Neuronal stem cell (in vitro differentiated cells): Measurements from ENCODE around the gene HNMT.
"Not testable (repeated sequence)": the region's sequence is repeated elsewhere in the genome, so short reads cannot be mapped to it uniquely, and the experiment has no call there.

Experiments
- DNase-seq: peaks from one replicate; pipeline ENCODE4 v3.0.0-alpha.2; 2013; ENCODE audit warnings: low spot score
- H2AFZ ChIP-seq: one replicate; pipeline ENCODE4 v1.6.1; 2013; ENCODE audit warnings: mild to moderate bottlenecking, low read length, inconsistent platforms
- H2AK5ac ChIP-seq: 2 replicates; pipeline ENCODE4 v1.6.1; 2013; ENCODE audit warnings: low read depth, mild to moderate bottlenecking, inconsistent platforms, low read length, moderate library complexity, mixed read lengths
- H2BK120ac ChIP-seq: 2 replicates; pipeline ENCODE4 v1.6.1; 2013; ENCODE audit warnings: low read depth, mild to moderate bottlenecking, inconsistent platforms, low read length, moderate library complexity, mixed read lengths
- H2BK12ac ChIP-seq: one replicate; pipeline ENCODE4 v1.6.1; 2013; ENCODE audit warnings: low read length, inconsistent platforms
- H2BK15ac ChIP-seq: 2 replicates; pipeline ENCODE4 v1.6.1; 2013; ENCODE audit warnings: mild to moderate bottlenecking, low read length, inconsistent platforms, mixed read lengths
- H2BK5ac ChIP-seq: one replicate; pipeline ENCODE4 v1.6.1; 2013; ENCODE audit warnings: inconsistent platforms, mild to moderate bottlenecking, low read length, moderate library complexity
- H3K14ac ChIP-seq: one replicate; pipeline ENCODE4 v1.6.1; 2013; ENCODE audit warnings: low read length, inconsistent platforms
- H3K18ac ChIP-seq: 2 replicates; pipeline ENCODE4 v1.6.1; 2013; ENCODE audit warnings: low read length, inconsistent platforms
- H3K23ac ChIP-seq: 2 replicates; pipeline ENCODE4 v1.6.1; 2013; ENCODE audit warnings: low read depth, mild to moderate bottlenecking, mixed read lengths, low read length, inconsistent platforms; ENCODE audit not compliant: poor library complexity
- H3K27ac ChIP-seq: replicated peaks from 3 replicates; pipeline ENCODE4 v1.5.1; 2013; ENCODE audit warnings: low read length, inconsistent platforms
- H3K27me3 ChIP-seq, 3 experiments: 2 replicates each; pipeline ENCODE4 v1.6.1; 2013; ENCODE audit warnings: low read length in 3 of 3, mild to moderate bottlenecking in 2 of 3, inconsistent platforms in 1 of 3, low read depth in 1 of 3, mixed read lengths in 1 of 3, moderate library complexity in 1 of 3; ENCODE audit not compliant: control insufficient read depth in 3 of 3, insufficient read depth in 3 of 3
- H3K36me3 ChIP-seq, 2 donors: replicated peaks in 1 of 2; 2 replicates each; pipeline ENCODE4 v1.6.1; 2013; ENCODE audit warnings: low read length in 2 of 2; ENCODE audit not compliant: control insufficient read depth in 2 of 2, insufficient read depth in 2 of 2
- H3K4ac ChIP-seq: 2 replicates; pipeline ENCODE4 v1.6.1; 2013; ENCODE audit warnings: inconsistent platforms, mild to moderate bottlenecking, low read length, moderate library complexity
- H3K4me1 ChIP-seq, 2 donors: 1 replicate in 1 of 2; 2 replicates in 1 of 2; pipeline ENCODE4 v1.6.1; 2013; ENCODE audit warnings: low read length in 2 of 2, low read depth in 1 of 2; ENCODE audit not compliant: control insufficient read depth in 2 of 2, insufficient read depth in 1 of 2
- H3K4me2 ChIP-seq: one replicate; pipeline ENCODE4 v1.6.1; 2013; ENCODE audit warnings: mild to moderate bottlenecking, low read length, inconsistent platforms; ENCODE audit not compliant: insufficient read depth, poor library complexity, severe bottlenecking
- H3K4me3 ChIP-seq, 2 donors: 2 replicates each; pipeline ENCODE4 v1.5.1; 2013; ENCODE audit warnings: low read length in 2 of 2, mild to moderate bottlenecking in 2 of 2, inconsistent platforms in 1 of 2, moderate library complexity in 1 of 2
- H3K79me1 ChIP-seq: one replicate; pipeline ENCODE4 v1.6.1; 2013; ENCODE audit warnings: low read depth, mild to moderate bottlenecking, inconsistent platforms, low read length, moderate library complexity
- H3K9ac ChIP-seq: one replicate; pipeline ENCODE4 v1.6.1; 2013; ENCODE audit warnings: mild to moderate bottlenecking, low read depth, low read length, inconsistent platforms; ENCODE audit not compliant: poor library complexity
- H3K9me3 ChIP-seq, 2 donors: replicated peaks in 1 of 2; 2 replicates each; pipeline versions ENCODE3 to v1.6.1; 2013; ENCODE audit warnings: low read length in 2 of 2, mild to moderate bottlenecking in 2 of 2, inconsistent platforms in 1 of 2, low read depth in 1 of 2, mixed read lengths in 1 of 2, moderate library complexity in 1 of 2; ENCODE audit not compliant: control insufficient read depth in 2 of 2, insufficient read depth in 1 of 2
- H4K8ac ChIP-seq: one replicate; pipeline ENCODE4 v1.6.1; 2013; ENCODE audit warnings: low read depth, mild to moderate bottlenecking, inconsistent platforms, low read length, moderate library complexity
- H4K91ac ChIP-seq: one replicate; pipeline ENCODE4 v1.6.1; 2013; ENCODE audit warnings: low read length, low read depth, mild to moderate bottlenecking, inconsistent platforms; ENCODE audit not compliant: poor library complexity
- WGBS, 2 donors: extraction: QIAGEN DNeasy Blood & Tissue Kit; methylation state at CpG; one replicate each; pipeline ENCODE4 v1.1.7; 2013; ENCODE audit warnings: missing lambda C conversion rate in 2 of 2, mixed read lengths in 1 of 2; ENCODE audit not compliant: insufficient read length in 2 of 2, insufficient replicate concordance in 1 of 2; ENCODE audit errors: extremely low coverage in 2 of 2; 5-methylcytosine and 5-hydroxymethylcytosine counted together

The HNMT gene

DNA sequence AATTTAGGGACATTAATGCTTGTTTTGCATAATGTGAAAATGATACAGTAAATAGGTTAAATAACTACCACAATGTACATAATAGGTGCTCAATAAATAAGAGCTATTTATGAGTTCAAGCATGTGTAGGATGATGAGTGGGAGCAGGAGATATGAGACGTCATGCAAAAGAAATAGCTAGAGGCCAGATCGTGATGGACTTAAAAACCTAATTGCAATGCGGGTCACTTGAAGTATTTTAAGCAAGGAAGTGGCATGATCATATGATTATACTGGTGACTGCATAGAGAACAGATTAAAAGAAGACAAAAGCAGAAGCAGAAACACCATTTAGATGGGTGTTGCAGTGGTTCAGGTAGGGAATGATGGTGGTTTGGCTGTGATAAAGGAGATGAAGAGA, 78.0 kb downstream of the HNMT start:
- Histone ChIP-seq H3K4me3 (no peak overlapping the region), H2BK12ac (no peak overlapping the region), H3K4me1 (no peaks in the 10 kb centered on the region), H4K8ac (no peak overlapping the region), H3K27me3 (no peaks in the 10 kb centered on the region), H4K91ac (no peak overlapping the region), H3K27ac (no peak overlapping the region), H2BK5ac (no peak overlapping the region), H3K23ac (no peak overlapping the region), H3K9ac (no peak overlapping the region), H3K36me3 (no peaks in the 10 kb centered on the region), H3K18ac (no peak overlapping the region), H2AK5ac (no peak overlapping the region), H3K14ac (no peak overlapping the region), H3K9me3 (no peaks in the 10 kb centered on the region), H3K79me1 (no peaks in the 10 kb centered on the region), H2AFZ (no peak overlapping the region), H2BK15ac (no peak overlapping the region), H2BK120ac (no peak overlapping the region), H3K4ac (no peak overlapping the region), H3K4me2 (no peak overlapping the region)
- no CpG with 5 or more reads among the region's 3 CpGs for WGBS, 2 donors
- DNase-seq, result no peak

DNA sequence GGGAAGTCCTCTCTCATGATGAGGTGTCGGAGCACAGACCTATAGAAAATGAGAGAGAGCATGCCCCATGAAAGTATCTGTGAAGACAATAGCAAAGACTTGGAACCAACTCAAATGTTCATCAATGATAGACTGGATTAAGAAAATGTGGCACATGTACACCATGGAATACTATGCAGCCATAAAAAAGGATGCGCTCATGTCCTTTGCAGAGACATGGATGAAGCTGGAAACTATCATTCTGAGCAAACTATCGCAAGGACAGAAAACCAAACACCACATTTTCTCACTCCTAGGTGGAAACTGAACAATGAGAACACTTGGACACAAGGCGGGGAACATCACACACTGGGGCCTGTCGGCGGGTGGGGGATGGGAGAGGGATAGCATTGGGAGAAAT, 79.3 kb downstream of the HNMT start:
- not testable (repeated sequence) for H2BK15ac ChIP-seq, H3K4me3 ChIP-seq, H3K4me1 ChIP-seq, H2AFZ ChIP-seq, H2AK5ac ChIP-seq, H4K91ac ChIP-seq, H3K9ac ChIP-seq, H3K14ac ChIP-seq, H3K9me3 ChIP-seq, H4K8ac ChIP-seq, H3K27ac ChIP-seq, H2BK12ac ChIP-seq, DNase-seq, H3K79me1 ChIP-seq, H2BK5ac ChIP-seq, H3K36me3 ChIP-seq, H3K23ac ChIP-seq, H3K18ac ChIP-seq, H2BK120ac ChIP-seq, H3K4ac ChIP-seq, H3K4me2 ChIP-seq, H3K27me3 ChIP-seq
- WGBS, 2 donors, result no CpG with 5 or more reads among the region's 6 CpGs

DNA sequence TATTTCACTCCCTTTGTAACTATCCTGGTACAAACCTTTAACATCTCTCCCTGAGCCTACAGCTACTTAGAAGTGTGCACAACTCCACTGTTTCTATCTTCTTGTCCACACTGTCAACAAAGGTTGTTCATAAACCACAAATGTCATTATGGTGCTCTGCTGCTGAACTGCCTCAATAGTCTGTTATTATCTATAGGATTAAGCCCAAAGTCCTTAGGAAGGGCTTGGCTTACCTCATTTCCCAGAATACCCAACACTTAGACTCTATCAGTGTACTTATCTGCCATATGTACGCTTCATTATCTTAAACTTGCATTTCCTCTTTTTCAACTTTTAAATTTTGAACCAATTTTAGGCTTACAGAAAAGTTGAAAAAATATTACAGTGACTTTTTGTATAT, 94.2 kb downstream of the HNMT start:
- Histone ChIP-seq H3K27ac (no peak overlapping the region), H2BK12ac (no peak overlapping the region), H3K14ac (no peak overlapping the region), H3K79me1 (no peaks in the 10 kb centered on the region), H3K4me2 (no peak overlapping the region), H3K4ac (no peak overlapping the region), H2BK15ac (no peak overlapping the region), H3K36me3 (no peaks in the 10 kb centered on the region), H3K27me3 (no peaks in the 10 kb centered on the region), H2BK120ac (no peak overlapping the region), H3K4me3 (no peak overlapping the region), H3K9ac (no peak overlapping the region), H3K9me3 (no peaks in the 10 kb centered on the region), H2AFZ (no peak overlapping the region), H4K8ac (no peak overlapping the region), H3K23ac (no peak overlapping the region), H2AK5ac (no peak overlapping the region), H4K91ac (no peak overlapping the region), H2BK5ac (no peak overlapping the region), H3K18ac (no peak overlapping the region), H3K4me1 (no peaks in the 10 kb centered on the region)
- DNase-seq, result no peak
- WGBS, 2 donors, result no CpG with 5 or more reads among the region's 1 CpG

DNA sequence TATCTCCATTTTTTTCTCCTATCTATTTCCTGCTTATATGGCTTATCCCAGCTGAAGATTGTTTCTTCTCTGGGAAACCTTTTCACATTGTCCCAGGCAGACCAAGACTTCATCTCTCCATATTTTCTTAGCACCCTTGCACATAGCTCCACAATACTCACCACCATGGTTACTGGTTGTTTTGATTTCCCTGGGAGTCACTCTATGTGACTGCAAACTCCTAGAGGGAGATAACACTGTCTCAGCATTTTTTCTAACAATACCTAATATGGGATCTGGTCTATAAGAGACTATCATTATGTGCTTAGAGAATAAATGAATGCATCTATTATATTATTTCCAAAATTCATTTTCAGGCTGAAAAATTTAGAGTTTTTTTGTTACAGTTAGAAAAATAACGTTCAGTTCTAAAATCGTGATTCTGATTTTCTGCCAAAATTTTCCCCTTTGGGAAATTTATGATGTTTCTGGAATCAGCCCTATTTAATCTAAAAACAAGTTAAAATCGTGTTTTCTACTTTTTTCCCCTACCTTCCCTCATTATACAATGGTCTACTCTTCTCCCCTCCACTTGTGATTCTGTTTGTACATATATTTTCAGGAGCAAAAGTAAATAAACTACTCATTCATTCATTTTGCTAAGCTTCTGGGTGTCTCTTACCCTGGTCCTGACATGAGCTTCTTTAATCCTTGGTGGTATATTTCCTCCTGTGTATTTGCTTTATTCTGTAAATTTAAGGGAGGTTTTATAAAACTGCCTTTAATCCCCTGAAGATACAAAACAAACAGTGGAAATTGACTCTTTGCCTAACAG, 95.4 kb downstream of the HNMT start:
- no CpG with 5 or more reads among the region's 3 CpGs for WGBS, 2 donors
- Histone ChIP-seq H3K14ac (no peak overlapping the region), H4K91ac (no peak overlapping the region), H3K4me2 (no peak overlapping the region), H2BK12ac (no peak overlapping the region), H2AK5ac (no peak overlapping the region), H3K36me3 (no peaks in the 10 kb centered on the region), H3K4ac (no peak overlapping the region), H4K8ac (no peak overlapping the region), H2AFZ (no peak overlapping the region), H3K79me1 (no peaks in the 10 kb centered on the region), H2BK120ac (no peak overlapping the region), H3K23ac (no peak overlapping the region), H3K27ac (no peak overlapping the region), H3K4me3 (no peak overlapping the region), H3K4me1 (no peaks in the 10 kb centered on the region), H3K18ac (no peak overlapping the region), H3K27me3 (no peaks in the 10 kb centered on the region), H2BK5ac (no peak overlapping the region), H2BK15ac (no peak overlapping the region), H3K9ac (no peak overlapping the region), H3K9me3 (no peaks in the 10 kb centered on the region)
- DNase-seq, result no peak
